ENCODE data around the gene HSPB9. TPM values are rescaled to one million over a fixed set of nuclear protein-coding genes. Genes with fewer than 3 reads are reported as not detected.

Gene HSPB9
- total and polyA plus RNA-seq, 10 of the 15 experiments (the other 5 are each of a cell fraction or from before 2014, with no cell fraction given) = 0.04 to 0.40 (median 0.11) TPM; not detected in 7

DNA sequence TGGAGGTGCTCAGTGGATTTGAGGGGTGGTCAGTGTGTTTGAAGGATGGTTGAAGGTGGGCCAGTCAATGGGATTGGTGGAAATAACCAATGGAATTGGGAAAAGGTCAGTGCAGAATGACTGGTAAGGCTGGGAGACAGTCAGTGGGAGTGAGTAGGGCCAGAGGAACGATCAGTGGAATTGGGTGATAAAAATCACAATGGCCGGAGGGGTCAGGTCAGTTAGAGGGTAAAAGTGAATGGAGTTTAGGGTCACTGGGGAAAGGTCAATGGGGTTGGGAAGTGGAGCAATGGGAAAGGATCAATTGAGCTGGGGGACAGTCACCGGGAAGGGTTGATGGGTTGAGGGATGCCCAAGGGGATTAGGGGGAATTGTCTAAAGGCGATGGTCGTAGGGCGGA, 43.1 kb downstream of the HSPB9 start:
- Histone ChIP-seq H3K4me2 (ENCODE audit: control insufficient read depth, insufficient read depth) (no peak overlapping the region), H3K9me3 (replicated peaks; ENCODE audit: control insufficient read depth, insufficient read depth, low read length) (no peaks in the 10 kb centered on the region), H3K36me3 (ENCODE audit: control insufficient read depth in 2 of 2, insufficient read depth in 2 of 2, low read length in 1 of 2) (no peaks in the 10 kb centered on the region), H3K27ac (ENCODE audit: control insufficient read depth, insufficient read depth) (no peak overlapping the region), H3K27me3 (replicated peaks in 1 of 2; ENCODE audit: control insufficient read depth in 2 of 2, insufficient read depth in 2 of 2, low read length in 1 of 2) (no peaks in the 10 kb centered on the region), H3K4me1 (ENCODE audit: control insufficient read depth, insufficient read depth, low read length) (peaks cover 9% of the 10 kb centered on the region), H2AFZ (ENCODE audit: control insufficient read depth, low read depth, low read length) (no peak overlapping the region), H3K9ac (ENCODE audit: control insufficient read depth, insufficient read depth, low read length) (no peak overlapping the region), H3K79me2 (ENCODE audit: control insufficient read depth, insufficient read depth, low read length) (no peaks in the 10 kb centered on the region), H3K4me3 (no peak overlapping the region), H4K20me1 (ENCODE audit: control insufficient read depth, insufficient read depth) (no peaks in the 10 kb centered on the region)
- 93% methylated on average over 6 of the region's 6 CpGs for WGBS (ENCODE audit: insufficient coverage, insufficient replicate concordance, low lambda C conversion rate, missing lambda C conversion rate)
- in situ Hi-C loops (cut with MboI) = no loop called here
- TF ChIP-seq WRNIP1 (IDR thresholded peaks at IDR 0.05; ENCODE audit: borderline replicate concordance, low read depth, low read length) (no peak), POLR2A (IDR thresholded peaks at IDR 0.05; ENCODE audit: low read depth, low read length) (no peak), JUND (IDR thresholded peaks at IDR 0.05; ENCODE audit: low read depth, low read length) (no peak), PAX8 (IDR thresholded peaks at IDR 0.05) (no peak), NR2C2 (IDR thresholded peaks at IDR 0.05; ENCODE audit: borderline replicate concordance, control insufficient read depth, insufficient read length, low read depth) (no peak), KAT2A (conservative IDR thresholded peaks at IDR 0.05; ENCODE audit: control insufficient read depth, low read depth, low read length) (no peak), MYB (IDR thresholded peaks at IDR 0.05; ENCODE audit: borderline replicate concordance, low read depth, low read length) (no peak), TBL1XR1 (IDR thresholded peaks at IDR 0.05; ENCODE audit: low read depth, low read length) (no peak), ESRRA (IDR thresholded peaks at IDR 0.05; ENCODE audit: low read length) (no peak), MEF2A (IDR thresholded peaks at IDR 0.05; ENCODE audit: insufficient read depth, low read depth, low read length) (no peak), KDM1A (IDR thresholded peaks at IDR 0.05; ENCODE audit: borderline replicate concordance) (no peak), SUPT20H (IDR thresholded peaks at IDR 0.05; ENCODE audit: borderline replicate concordance, control insufficient read depth, low read depth, low read length) (no peak), CHD4 (IDR thresholded peaks at IDR 0.05) (no peak), SREBF2 (IDR thresholded peaks at IDR 0.05; ENCODE audit: low read length) (no peak)
- TF ChIP-seq, protein P1, sequence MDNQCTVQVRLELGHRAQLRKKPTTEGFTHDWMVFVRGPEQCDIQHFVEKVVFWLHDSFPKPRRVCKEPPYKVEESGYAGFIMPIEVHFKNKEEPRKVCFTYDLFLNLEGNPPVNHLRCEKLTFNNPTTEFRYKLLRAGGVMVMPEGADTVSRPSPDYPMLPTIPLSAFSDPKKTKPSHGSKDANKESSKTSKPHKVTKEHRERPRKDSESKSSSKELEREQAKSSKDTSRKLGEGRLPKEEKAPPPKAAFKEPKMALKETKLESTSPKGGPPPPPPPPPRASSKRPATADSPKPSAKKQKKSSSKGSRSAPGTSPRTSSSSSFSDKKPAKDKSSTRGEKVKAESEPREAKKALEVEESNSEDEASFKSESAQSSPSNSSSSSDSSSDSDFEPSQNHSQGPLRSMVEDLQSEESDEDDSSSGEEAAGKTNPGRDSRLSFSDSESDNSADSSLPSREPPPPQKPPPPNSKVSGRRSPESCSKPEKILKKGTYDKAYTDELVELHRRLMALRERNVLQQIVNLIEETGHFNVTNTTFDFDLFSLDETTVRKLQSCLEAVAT (IDR thresholded peaks at IDR 0.05) = no peak
- TF ChIP-seq, protein P2, sequence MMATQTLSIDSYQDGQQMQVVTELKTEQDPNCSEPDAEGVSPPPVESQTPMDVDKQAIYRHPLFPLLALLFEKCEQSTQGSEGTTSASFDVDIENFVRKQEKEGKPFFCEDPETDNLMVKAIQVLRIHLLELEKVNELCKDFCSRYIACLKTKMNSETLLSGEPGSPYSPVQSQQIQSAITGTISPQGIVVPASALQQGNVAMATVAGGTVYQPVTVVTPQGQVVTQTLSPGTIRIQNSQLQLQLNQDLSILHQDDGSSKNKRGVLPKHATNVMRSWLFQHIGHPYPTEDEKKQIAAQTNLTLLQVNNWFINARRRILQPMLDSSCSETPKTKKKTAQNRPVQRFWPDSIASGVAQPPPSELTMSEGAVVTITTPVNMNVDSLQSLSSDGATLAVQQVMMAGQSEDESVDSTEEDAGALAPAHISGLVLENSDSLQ (IDR thresholded peaks at IDR 0.05) = no peak
- TF ChIP-seq, protein P3, sequence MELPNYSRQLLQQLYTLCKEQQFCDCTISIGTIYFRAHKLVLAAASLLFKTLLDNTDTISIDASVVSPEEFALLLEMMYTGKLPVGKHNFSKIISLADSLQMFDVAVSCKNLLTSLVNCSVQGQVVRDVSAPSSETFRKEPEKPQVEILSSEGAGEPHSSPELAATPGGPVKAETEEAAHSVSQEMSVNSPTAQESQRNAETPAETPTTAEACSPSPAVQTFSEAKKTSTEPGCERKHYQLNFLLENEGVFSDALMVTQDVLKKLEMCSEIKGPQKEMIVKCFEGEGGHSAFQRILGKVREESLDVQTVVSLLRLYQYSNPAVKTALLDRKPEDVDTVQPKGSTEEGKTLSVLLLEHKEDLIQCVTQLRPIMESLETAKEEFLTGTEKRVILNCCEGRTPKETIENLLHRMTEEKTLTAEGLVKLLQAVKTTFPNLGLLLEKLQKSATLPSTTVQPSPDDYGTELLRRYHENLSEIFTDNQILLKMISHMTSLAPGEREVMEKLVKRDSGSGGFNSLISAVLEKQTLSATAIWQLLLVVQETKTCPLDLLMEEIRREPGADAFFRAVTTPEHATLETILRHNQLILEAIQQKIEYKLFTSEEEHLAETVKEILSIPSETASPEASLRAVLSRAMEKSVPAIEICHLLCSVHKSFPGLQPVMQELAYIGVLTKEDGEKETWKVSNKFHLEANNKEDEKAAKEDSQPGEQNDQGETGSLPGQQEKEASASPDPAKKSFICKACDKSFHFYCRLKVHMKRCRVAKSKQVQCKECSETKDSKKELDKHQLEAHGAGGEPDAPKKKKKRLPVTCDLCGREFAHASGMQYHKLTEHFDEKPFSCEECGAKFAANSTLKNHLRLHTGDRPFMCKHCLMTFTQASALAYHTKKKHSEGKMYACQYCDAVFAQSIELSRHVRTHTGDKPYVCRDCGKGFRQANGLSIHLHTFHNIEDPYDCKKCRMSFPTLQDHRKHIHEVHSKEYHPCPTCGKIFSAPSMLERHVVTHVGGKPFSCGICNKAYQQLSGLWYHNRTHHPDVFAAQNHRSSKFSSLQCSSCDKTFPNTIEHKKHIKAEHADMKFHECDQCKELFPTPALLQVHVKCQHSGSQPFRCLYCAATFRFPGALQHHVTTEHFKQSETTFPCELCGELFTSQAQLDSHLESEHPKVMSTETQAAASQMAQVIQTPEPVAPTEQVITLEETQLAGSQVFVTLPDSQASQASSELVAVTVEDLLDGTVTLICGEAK (IDR thresholded peaks at IDR 0.05; ENCODE audit: borderline replicate concordance) = no peak
- ChIA-PET RAD21 (ENCODE audit: unreplicated experiment) (no interaction called here), POLR2A (no interaction called here), CTCF (interaction anchor here (2.3 kb wide), 1 partner anchor 15 kb away, joined by 14 read pairs; the partner anchor contains the start of gene KCNH4), SMC1A (ENCODE audit: uncharacterized antibody, unreplicated experiment) (no interaction called here)
- intact Hi-C loops (cut with micrococcal nuclease; ENCODE audit: unreplicated experiment) = no loop called here
- ATAC-seq = no peak
- BruUV-seq (replicated peaks) = no TSS peak
- no peak for DNase-seq (ENCODE audit: low read depth, low spot score)
- no peak for FAIRE-seq
